HG02610 (cell line): ENCODE measurements around the gene ATP2B3.

Source experiments
- ATAC-seq: cut with Tn5 transposase; IDR thresholded peaks from one replicate; pipeline ENCODE4 v1.9.1; 2021; ENCODE audit warnings: mild to moderate bottlenecking, moderate library complexity; ENCODE audit not compliant: unreplicated experiment

ATP2B3 gene

GRCh38 chrX:153530411-153531129 is 13.1 kb downstream of the ATP2B3 start:
- no peak for ATAC-seq

- ATAC-seq, result no peak
Observed at GRCh38 chrX:153533091-153533490, 15.6 kb downstream of the ATP2B3 start.

- no peak for ATAC-seq
Observed at GRCh38 chrX:153537080-153537479, 19.6 kb downstream of the ATP2B3 start.

GRCh38 chrX:153537526-153538295 is 20.3 kb downstream of the ATP2B3 start:
- no peak for ATAC-seq

- ATAC-seq, result no peak
Observed at GRCh38 chrX:153538424-153538823, 21.0 kb downstream of the ATP2B3 start.

- no peak for ATAC-seq
Observed at GRCh38 chrX:153539171-153539978, 21.9 kb downstream of the ATP2B3 start.

- ATAC-seq, result no peak
Observed at GRCh38 chrX:153539979-153540358, 22.5 kb downstream of the ATP2B3 start.

DNA sequence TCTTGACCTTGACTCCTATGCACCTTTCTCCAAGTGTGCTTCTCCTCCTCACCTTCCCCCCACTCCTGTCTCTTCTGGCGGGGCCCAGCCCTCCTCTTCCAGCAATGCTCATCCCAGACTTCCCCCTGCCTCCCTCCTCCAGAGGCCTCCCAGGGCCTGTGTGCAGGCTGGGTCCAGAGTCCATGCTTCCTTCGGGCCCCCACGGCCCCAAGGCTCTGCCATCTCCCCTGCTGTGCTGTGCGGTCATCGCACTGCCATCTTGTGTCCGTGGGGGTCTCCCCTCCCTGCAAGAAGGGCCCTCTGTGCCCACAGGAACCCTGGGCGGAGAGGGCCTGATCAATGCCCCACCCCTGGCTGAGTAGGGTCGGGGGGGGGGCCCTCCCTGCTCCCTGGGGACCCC is 27.3 kb downstream of the ATP2B3 start:
- no peak for ATAC-seq

GRCh38 chrX:153546386-153546785 is 28.9 kb downstream of the ATP2B3 start:
- ATAC-seq, result no peak

- no peak for ATAC-seq
Observed at GRCh38 chrX:153547195-153547594, 29.8 kb downstream of the ATP2B3 start.

DNA sequence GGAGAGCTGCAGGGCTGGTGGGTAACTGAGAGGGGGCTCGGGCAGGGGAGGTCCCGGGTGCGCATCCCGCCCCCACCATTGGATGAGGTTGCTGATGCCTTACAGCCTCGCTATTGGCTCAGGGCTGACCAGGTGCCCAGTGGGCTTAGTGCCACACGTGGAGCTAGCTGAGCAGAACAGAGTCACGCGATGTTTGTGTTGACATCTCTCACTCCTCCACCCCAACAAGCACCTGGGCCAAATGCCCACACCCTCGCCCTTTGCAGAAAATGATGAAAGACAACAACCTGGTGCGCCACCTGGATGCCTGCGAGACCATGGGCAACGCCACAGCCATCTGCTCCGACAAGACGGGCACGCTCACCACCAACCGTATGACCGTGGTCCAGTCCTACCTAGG is 31.8 kb downstream of the ATP2B3 start:
- ATAC-seq, result no peak

GRCh38 chrX:153549807-153550206 is 32.4 kb downstream of the ATP2B3 start:
- ATAC-seq, result no peak

DNA sequence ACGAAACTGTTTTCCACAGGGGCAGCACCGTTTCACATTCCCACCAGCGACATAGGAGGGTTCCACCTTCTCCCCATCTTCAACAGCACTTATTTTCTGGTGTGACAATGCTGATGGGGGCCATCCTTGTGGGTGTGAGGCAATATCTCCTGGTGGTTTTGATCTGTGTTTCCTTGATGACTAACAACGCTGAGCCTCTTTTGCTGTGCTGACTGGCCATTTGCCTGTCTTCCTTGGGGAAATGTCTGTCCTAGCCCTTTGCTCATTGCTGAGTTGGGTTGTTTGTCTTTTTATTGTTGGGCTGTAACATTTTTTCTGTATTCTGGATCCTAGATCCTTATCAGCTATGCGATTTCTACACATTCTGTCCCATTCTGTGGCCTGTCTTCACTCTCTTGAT is 33.7 kb downstream of the ATP2B3 start:
- ATAC-seq, result no peak

DNA sequence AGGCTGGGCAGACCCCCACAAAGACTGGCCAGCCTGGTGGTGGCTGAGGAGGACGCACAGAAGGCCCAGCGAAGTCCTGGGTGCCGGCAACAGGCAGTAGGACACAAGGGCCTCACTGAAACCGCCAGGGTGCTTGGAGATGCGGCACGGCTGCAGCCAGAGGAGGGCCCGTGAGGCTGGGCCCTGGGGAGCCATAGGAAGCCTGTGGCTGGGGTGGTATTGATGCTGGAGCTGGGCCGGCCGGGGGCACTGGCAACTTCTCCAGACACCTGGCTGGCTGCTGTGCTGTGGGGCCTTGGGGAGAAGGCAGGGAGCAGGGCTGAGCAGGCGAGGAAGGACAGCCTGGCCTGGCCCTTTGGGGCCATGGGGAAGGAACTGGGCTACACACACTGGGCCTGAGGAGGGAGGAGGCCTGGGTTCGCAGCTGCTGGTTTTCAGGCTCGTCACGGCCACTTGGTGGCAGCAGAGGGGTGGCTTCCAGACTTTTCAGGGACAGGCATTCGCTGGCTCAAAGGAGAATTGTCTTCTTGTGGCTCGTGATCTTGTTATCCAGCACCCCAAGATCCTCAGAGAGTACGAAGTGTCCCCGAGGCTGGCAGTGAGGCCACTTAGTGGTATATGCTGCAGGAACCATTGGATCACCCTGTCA is 37.2 kb downstream of the ATP2B3 start:
- ATAC-seq, result peak; percentile 50

GRCh38 chrX:153556767-153557166 is 39.3 kb downstream of the ATP2B3 start:
- no peak for ATAC-seq

- no peak for ATAC-seq
Observed at GRCh38 chrX:153557618-153558355, 40.3 kb downstream of the ATP2B3 start.

DNA sequence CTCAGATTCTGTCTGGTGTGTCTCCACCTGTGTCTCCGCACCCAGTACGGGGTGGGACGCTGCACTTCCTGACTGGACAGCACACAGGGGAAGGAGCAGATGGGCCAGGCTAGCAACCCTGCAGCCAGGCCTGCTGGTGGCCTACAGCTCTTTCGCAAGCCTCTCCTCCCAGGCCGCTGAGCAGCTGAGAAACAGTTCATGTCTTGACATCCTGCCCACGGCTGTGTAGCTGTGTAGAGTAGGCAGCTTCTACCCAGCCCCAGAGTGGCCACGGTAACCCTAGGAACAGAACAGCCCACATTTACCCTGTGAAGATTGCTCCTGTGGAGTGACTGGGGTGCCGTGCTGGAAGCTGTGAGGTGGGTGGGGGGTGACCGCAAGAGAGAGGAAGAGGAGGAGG is 42.6 kb downstream of the ATP2B3 start:
- ATAC-seq, result no peak

- ATAC-seq, result no peak
Observed at GRCh38 chrX:153560466-153560865, 43.0 kb downstream of the ATP2B3 start.

DNA sequence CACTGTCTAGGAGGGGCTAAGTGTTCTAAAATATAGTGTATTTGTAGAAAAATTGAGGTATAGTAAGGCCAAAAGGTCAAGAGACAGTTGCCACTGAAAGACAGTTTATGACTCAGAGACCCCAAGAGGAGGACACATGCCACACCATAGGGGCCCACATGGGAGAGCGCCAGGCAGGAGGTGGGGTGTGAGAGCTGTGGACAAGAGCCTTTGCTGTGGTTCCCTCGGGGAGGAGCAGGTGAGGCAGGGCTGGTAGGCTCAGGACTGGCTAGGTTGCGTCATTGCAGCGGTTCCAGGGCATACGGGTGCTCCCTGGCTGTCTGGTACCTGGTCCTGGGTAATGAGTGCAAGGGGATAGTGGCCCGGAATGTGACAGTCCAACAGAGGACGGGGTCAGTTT is 43.9 kb downstream of the ATP2B3 start:
- ATAC-seq, result no peak

DNA sequence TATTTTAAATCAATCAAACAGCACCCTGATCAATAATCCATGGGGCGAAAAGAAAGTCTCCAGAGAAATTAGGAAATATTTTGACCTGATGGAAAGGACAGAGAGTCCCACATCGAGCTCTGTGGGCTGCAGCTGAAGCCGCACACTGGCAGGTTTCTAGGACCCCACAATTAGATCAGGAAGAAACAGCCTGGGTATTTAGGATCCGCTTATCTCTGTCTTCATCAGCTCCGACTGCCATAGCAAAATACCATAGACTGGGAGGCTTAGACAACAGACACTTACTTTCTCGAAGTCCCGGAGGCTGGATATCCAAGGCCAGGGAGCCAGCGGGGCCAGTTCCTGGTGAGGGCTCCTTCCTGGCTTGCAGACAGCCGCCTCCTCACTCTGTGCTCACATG is 45.1 kb downstream of the ATP2B3 start:
- no peak for ATAC-seq
